Muscle layer of duodenum (tissue), 2 donors: Measurements from ENCODE around the gene JDP2.

Source experiments
- H3K27ac ChIP-seq: one replicate; pipeline ENCODE4 v1.7.0; 2013; ENCODE audit warnings: mild to moderate bottlenecking, low read length
- H3K27me3 ChIP-seq: one replicate; pipeline ENCODE4 v1.7.0; 2013; ENCODE audit warnings: low read depth, mild to moderate bottlenecking, control low read depth, low read length
- H3K36me3 ChIP-seq, 2 donors: one replicate each; pipeline ENCODE4 v1.7.0; 2013; ENCODE audit warnings: low read length in 2 of 2, control low read depth in 1 of 2, mild to moderate bottlenecking in 1 of 2; ENCODE audit not compliant: insufficient read depth in 2 of 2, control insufficient read depth in 1 of 2
- H3K4me1 ChIP-seq, 2 donors: one replicate each; pipeline ENCODE4 v1.7.0; 2013; ENCODE audit warnings: low read length in 2 of 2, mild to moderate bottlenecking in 2 of 2, control low read depth in 1 of 2, moderate library complexity in 1 of 2; ENCODE audit not compliant: insufficient read depth in 2 of 2, control insufficient read depth in 1 of 2
- H3K4me3 ChIP-seq, 2 donors: one replicate each; pipeline ENCODE4 v1.7.0; 2013; ENCODE audit warnings: low read length in 2 of 2, low read depth in 1 of 2, mild to moderate bottlenecking in 1 of 2
- H3K9me3 ChIP-seq, 2 donors: one replicate each; pipeline ENCODE4 v1.7.0; 2013; ENCODE audit warnings: low read length in 2 of 2, control low read depth in 1 of 2, mild to moderate bottlenecking in 1 of 2; ENCODE audit not compliant: control insufficient read depth in 1 of 2
- donor health status: healthy.

JDP2 gene

GRCh38 chr14:75449696-75450095, 21.9 kb downstream of the JDP2 start:
- Histone ChIP-seq H3K4me1 (peaks cover 31 to 60% of the 10 kb centered on the region in 2 donors), H3K27me3 (no peaks in the 10 kb centered on the region), H3K9me3 (no peaks in the 10 kb centered on the region), H3K4me3 (no peak overlapping the region), H3K27ac (peak overlapping the region; percentile 46), H3K36me3 (peaks cover 7 to 12% of the 10 kb centered on the region in 2 donors)

- no peak overlapping the region for H3K4me3 ChIP-seq
- H3K36me3 ChIP-seq: peaks cover 0 to 11% of the 10 kb centered on the region in 2 donors
- H3K9me3 ChIP-seq: no peaks in the 10 kb centered on the region
- peaks cover 34 to 69% of the 10 kb centered on the region in 2 donors for H3K4me1 ChIP-seq
- peak overlapping the region; percentile 46 for H3K27ac ChIP-seq
- H3K27me3 ChIP-seq: no peaks in the 10 kb centered on the region
Measured at GRCh38 chr14:75450381-75451276, 22.8 kb downstream of the JDP2 start.

- Histone ChIP-seq H3K36me3 (peaks cover 0 to 11% of the 10 kb centered on the region in 2 donors), H3K4me3 (peak overlapping the region in 1 of 2 donors; percentile 9), H3K9me3 (no peaks in the 10 kb centered on the region), H3K4me1 (peaks cover 42 to 85% of the 10 kb centered on the region in 2 donors), H3K27ac (peak overlapping the region; percentile 35), H3K27me3 (no peaks in the 10 kb centered on the region)
Measured at GRCh38 chr14:75452324-75452723, 24.5 kb downstream of the JDP2 start.

DNA sequence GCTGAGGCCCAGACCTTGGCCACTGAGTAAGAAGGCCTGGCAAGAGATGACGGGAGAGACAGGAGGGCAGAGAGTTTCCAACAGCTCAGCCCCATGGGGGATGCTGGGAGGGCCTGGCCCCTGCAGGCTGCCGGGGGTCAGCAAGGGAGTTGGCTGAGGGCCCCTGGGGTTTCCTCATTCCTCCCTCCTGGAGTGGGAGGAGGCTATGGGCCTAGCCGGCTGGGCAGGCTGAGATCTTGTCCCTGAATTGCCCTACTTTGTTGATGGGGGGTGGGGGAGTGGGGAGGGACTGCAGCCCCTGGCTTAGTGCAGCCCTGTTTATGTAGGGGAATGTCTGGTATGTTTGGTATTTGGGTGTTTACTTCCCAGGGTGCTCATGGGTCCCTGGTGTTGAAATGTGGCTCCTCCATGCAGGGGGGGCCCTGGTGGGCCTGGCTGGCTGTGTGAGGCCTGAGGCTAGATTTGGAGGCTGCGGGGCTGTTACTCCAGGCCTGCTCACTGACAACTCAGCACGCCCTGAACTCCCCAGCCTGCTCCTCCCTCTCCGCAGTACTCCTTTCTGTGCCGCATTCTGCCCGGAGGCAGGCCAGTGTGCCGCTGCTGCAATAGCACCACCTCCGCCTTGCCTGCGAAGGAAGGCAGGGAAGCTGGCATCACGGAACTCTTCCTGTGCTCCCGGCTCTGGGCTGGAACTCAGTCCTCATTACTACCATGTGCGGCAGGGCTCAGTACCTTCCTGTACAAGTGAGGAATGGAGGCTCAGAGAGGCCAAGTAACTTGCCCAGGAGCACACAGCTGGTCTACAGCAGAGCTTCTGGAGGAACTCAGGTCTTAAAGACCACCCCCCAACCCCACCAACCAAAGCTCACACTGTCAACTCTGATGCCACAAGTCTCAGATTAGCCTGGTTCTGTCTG, 25.3 kb downstream of the JDP2 start:
- Histone ChIP-seq H3K4me1 (peaks cover 44 to 89% of the 10 kb centered on the region in 2 donors), H3K4me3 (peak overlapping the region in 1 of 2 donors; percentile 9), H3K9me3 (no peaks in the 10 kb centered on the region), H3K27me3 (no peaks in the 10 kb centered on the region), H3K27ac (peak overlapping the region; percentile 35), H3K36me3 (peaks cover 0 to 7% of the 10 kb centered on the region in 2 donors)

- Histone ChIP-seq H3K4me3 (no peak overlapping the region), H3K36me3 (no peaks in the 10 kb centered on the region), H3K4me1 (peaks cover 45 to 89% of the 10 kb centered on the region in 2 donors), H3K9me3 (no peaks in the 10 kb centered on the region), H3K27ac (peak overlapping the region; percentile 35), H3K27me3 (no peaks in the 10 kb centered on the region)
Measured at GRCh38 chr14:75453817-75454434, 26.1 kb downstream of the JDP2 start.

- H3K4me3 ChIP-seq: no peak overlapping the region
- no peaks in the 10 kb centered on the region for H3K36me3 ChIP-seq
- H3K4me1 ChIP-seq: peaks cover 37 to 87% of the 10 kb centered on the region in 2 donors
- H3K27me3 ChIP-seq: no peaks in the 10 kb centered on the region
- H3K27ac ChIP-seq: no peak overlapping the region
- no peaks in the 10 kb centered on the region for H3K9me3 ChIP-seq
Measured at GRCh38 chr14:75454963-75455546, 27.2 kb downstream of the JDP2 start.

- no peaks in the 10 kb centered on the region for H3K9me3 ChIP-seq
- H3K27ac ChIP-seq: no peak overlapping the region
- H3K36me3 ChIP-seq: peaks cover 0 to 1% of the 10 kb centered on the region in 2 donors
- H3K27me3 ChIP-seq: no peaks in the 10 kb centered on the region
- peaks cover 26 to 75% of the 10 kb centered on the region in 2 donors for H3K4me1 ChIP-seq
- H3K4me3 ChIP-seq: no peak overlapping the region
Measured at GRCh38 chr14:75456069-75456996, 28.5 kb downstream of the JDP2 start.

DNA sequence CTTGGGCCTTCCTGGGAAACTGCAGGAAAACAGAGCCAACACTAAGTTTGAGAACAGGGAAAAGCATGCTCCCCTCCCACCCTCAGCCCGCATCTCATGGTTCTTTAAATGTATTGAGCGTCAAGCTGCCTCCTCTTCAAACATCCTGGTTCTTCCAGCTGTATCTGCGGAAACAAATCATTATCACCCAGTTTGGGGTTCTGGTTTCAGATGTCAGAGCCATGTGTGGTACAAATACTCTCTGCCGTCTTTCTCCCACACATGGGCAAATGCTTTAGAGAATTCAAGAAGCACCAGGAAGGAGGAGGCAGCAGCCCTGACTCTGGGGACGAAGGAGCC, 29.1 kb downstream of the JDP2 start:
- H3K27ac ChIP-seq: no peak overlapping the region
- no peaks in the 10 kb centered on the region for H3K9me3 ChIP-seq
- H3K27me3 ChIP-seq: no peaks in the 10 kb centered on the region
- H3K4me1 ChIP-seq: peaks cover 26 to 68% of the 10 kb centered on the region in 2 donors
- no peak overlapping the region for H3K4me3 ChIP-seq
- peaks cover 6 to 8% of the 10 kb centered on the region in 2 donors for H3K36me3 ChIP-seq

- Histone ChIP-seq H3K36me3 (peaks cover 13 to 15% of the 10 kb centered on the region in 2 donors), H3K4me3 (no peak overlapping the region), H3K4me1 (peaks cover 24 to 61% of the 10 kb centered on the region in 2 donors), H3K9me3 (no peaks in the 10 kb centered on the region), H3K27me3 (no peaks in the 10 kb centered on the region), H3K27ac (no peak overlapping the region)
Measured at GRCh38 chr14:75457648-75458165, 29.9 kb downstream of the JDP2 start.

- Histone ChIP-seq H3K36me3 (peaks cover 19 to 21% of the 10 kb centered on the region in 2 donors), H3K27me3 (no peaks in the 10 kb centered on the region), H3K4me1 (peaks cover 18 to 55% of the 10 kb centered on the region in 2 donors), H3K9me3 (no peaks in the 10 kb centered on the region), H3K4me3 (no peak overlapping the region), H3K27ac (no peak overlapping the region)
Measured at GRCh38 chr14:75458305-75458704, 30.5 kb downstream of the JDP2 start.
